NT2/D1 (cell line): ENCODE results near the gene ELF1.

Experiments
- DNase-seq: peaks from one replicate; pipeline ENCODE4 v3.0.0-alpha.2; 2011; ENCODE audit warnings: low read depth, low spot score
- H3K27me3 ChIP-seq: 2 replicates; pipeline ENCODE4 v1.6.0; 2011; ENCODE audit warnings: mild to moderate bottlenecking; ENCODE audit not compliant: insufficient read length, insufficient read depth
- H3K36me3 ChIP-seq: 2 replicates; pipeline ENCODE4 v1.6.1; 2011; ENCODE audit warnings: mild to moderate bottlenecking, low read length, mixed read lengths; ENCODE audit not compliant: insufficient read depth, insufficient read length
- H3K4me1 ChIP-seq: 2 replicates; pipeline ENCODE4 v1.5.1; 2011; ENCODE audit not compliant: insufficient read depth, insufficient read length
- H3K4me3 ChIP-seq: 2 replicates; pipeline ENCODE4 v1.5.1; 2011; ENCODE audit warnings: low read depth; ENCODE audit not compliant: insufficient read length
- H3K9ac ChIP-seq: 2 replicates; pipeline ENCODE4 v1.6.0; 2011; ENCODE audit warnings: low read depth; ENCODE audit not compliant: insufficient read length
- H3K9me3 ChIP-seq: 2 replicates; pipeline ENCODE4 v1.5.1; 2011; ENCODE audit warnings: mild to moderate bottlenecking, low read length; ENCODE audit not compliant: insufficient read depth
- SUZ12 ChIP-seq: IDR thresholded peaks from 2 replicates; pipeline ENCODE4 v1.6.1; 2011; ENCODE audit not compliant: insufficient read length, insufficient read depth; ENCODE audit errors: extremely low read depth
- YY1 ChIP-seq: IDR thresholded peaks from 2 replicates; pipeline ENCODE4 v1.6.1; 2011; ENCODE audit not compliant: insufficient read length, insufficient read depth
- ZNF274 ChIP-seq: IDR thresholded peaks from 2 replicates; pipeline ENCODE4 v1.6.1; 2011; ENCODE audit warnings: mild to moderate bottlenecking, low read depth, low read length

ELF1 gene

GRCh38 chr13:40966298-40966697 is 52.8 kb downstream of the ELF1 start:
- no peaks in the 10 kb centered on the region for H3K27me3 ChIP-seq
- H3K9me3 ChIP-seq: no peaks in the 10 kb centered on the region
- no peak overlapping the region for H3K9ac ChIP-seq
- no peak overlapping the region for H3K4me3 ChIP-seq
- no peaks in the 10 kb centered on the region for H3K36me3 ChIP-seq
- H3K4me1 ChIP-seq: no peaks in the 10 kb centered on the region
- TF ChIP-seq ZNF274 (no peak), YY1 (no peak), SUZ12 (no peak)
- no peak for DNase-seq

GRCh38 chr13:40963927-40964326 is 55.2 kb downstream of the ELF1 start:
- Histone ChIP-seq H3K27me3 (no peaks in the 10 kb centered on the region), H3K9ac (no peak overlapping the region), H3K36me3 (no peaks in the 10 kb centered on the region), H3K4me1 (no peaks in the 10 kb centered on the region), H3K9me3 (no peaks in the 10 kb centered on the region), H3K4me3 (no peak overlapping the region)
- DNase-seq: no peak
- TF ChIP-seq YY1 (no peak), ZNF274 (no peak), SUZ12 (no peak)

GRCh38 chr13:40961826-40962225 is 57.3 kb downstream of the ELF1 start:
- H3K4me1 ChIP-seq: no peaks in the 10 kb centered on the region
- no peaks in the 10 kb centered on the region for H3K27me3 ChIP-seq
- no peak overlapping the region for H3K9ac ChIP-seq
- H3K4me3 ChIP-seq: no peak overlapping the region
- H3K9me3 ChIP-seq: no peaks in the 10 kb centered on the region
- no peaks in the 10 kb centered on the region for H3K36me3 ChIP-seq
- no peak for DNase-seq
- no peak for TF ChIP-seq YY1
- TF ChIP-seq SUZ12: no peak
- TF ChIP-seq ZNF274: no peak

- no peak overlapping the region for H3K4me3 ChIP-seq
- TF ChIP-seq ZNF274 (no peak), YY1 (no peak), SUZ12 (no peak)
- H3K9ac ChIP-seq: no peak overlapping the region
- H3K27me3 ChIP-seq: no peaks in the 10 kb centered on the region
- H3K4me1 ChIP-seq: no peaks in the 10 kb centered on the region
- no peaks in the 10 kb centered on the region for H3K9me3 ChIP-seq
- H3K36me3 ChIP-seq: no peaks in the 10 kb centered on the region
- no peak for DNase-seq
Observed at GRCh38 chr13:40961214-40961613, 57.9 kb downstream of the ELF1 start.

- no peaks in the 10 kb centered on the region for H3K4me1 ChIP-seq
- no peaks in the 10 kb centered on the region for H3K27me3 ChIP-seq
- no peak for DNase-seq
- no peak overlapping the region for H3K9ac ChIP-seq
- no peaks in the 10 kb centered on the region for H3K9me3 ChIP-seq
- TF ChIP-seq ZNF274: no peak
- TF ChIP-seq YY1: no peak
- TF ChIP-seq SUZ12: no peak
- H3K4me3 ChIP-seq: no peak overlapping the region
- H3K36me3 ChIP-seq: no peaks in the 10 kb centered on the region
Observed at GRCh38 chr13:40960716-40961115, 58.4 kb downstream of the ELF1 start.

GRCh38 chr13:40958655-40959054 is 60.5 kb downstream of the ELF1 start:
- no peak for DNase-seq
- Histone ChIP-seq H3K4me3 (no peak overlapping the region), H3K36me3 (no peaks in the 10 kb centered on the region), H3K4me1 (no peaks in the 10 kb centered on the region), H3K9me3 (no peaks in the 10 kb centered on the region; the same call in 1 of the 2 replicates), H3K9ac (no peak overlapping the region), H3K27me3 (no peaks in the 10 kb centered on the region)
- TF ChIP-seq ZNF274 (no peak), YY1 (no peak)

- DNase-seq: no peak
- H3K4me1 ChIP-seq: no peaks in the 10 kb centered on the region
- H3K4me3 ChIP-seq: no peak overlapping the region
- H3K36me3 ChIP-seq: peaks cover 9% of the 10 kb centered on the region
- H3K9ac ChIP-seq: no peak overlapping the region
- H3K27me3 ChIP-seq: no peaks in the 10 kb centered on the region
- H3K9me3 ChIP-seq: no peaks in the 10 kb centered on the region
- TF ChIP-seq YY1: no peak
- TF ChIP-seq SUZ12: no peak
- TF ChIP-seq ZNF274: no peak
Observed at GRCh38 chr13:40946485-40946884, 72.6 kb downstream of the ELF1 start.

GRCh38 chr13:40943073-40943472 is 76.0 kb downstream of the ELF1 start:
- peaks cover 7% of the 10 kb centered on the region for H3K36me3 ChIP-seq
- TF ChIP-seq SUZ12 (no peak), ZNF274 (no peak), YY1 (no peak)
- H3K4me1 ChIP-seq: no peaks in the 10 kb centered on the region
- DNase-seq: no peak
- no peak overlapping the region for H3K9ac ChIP-seq
- H3K4me3 ChIP-seq: no peak overlapping the region
- H3K9me3 ChIP-seq: no peaks in the 10 kb centered on the region
- no peaks in the 10 kb centered on the region for H3K27me3 ChIP-seq
